ENCODE measurements around the gene KIF16B.

DNA sequence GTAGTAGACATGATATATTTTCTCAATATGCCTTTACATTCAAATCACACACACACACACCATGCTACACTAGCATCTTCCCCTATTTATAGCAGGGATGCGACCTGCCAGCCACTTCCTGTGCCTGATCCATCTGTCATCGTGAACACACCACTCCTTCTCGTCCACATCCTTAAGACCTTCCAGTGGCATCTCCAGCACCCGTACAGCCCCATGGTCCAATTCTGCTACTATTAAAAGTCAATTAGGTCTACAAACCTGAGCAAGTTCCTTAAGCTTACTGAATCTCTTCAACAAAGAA, 54.5 kb downstream of the KIF16B start:
- TF ChIP-seq, protein P1, sequence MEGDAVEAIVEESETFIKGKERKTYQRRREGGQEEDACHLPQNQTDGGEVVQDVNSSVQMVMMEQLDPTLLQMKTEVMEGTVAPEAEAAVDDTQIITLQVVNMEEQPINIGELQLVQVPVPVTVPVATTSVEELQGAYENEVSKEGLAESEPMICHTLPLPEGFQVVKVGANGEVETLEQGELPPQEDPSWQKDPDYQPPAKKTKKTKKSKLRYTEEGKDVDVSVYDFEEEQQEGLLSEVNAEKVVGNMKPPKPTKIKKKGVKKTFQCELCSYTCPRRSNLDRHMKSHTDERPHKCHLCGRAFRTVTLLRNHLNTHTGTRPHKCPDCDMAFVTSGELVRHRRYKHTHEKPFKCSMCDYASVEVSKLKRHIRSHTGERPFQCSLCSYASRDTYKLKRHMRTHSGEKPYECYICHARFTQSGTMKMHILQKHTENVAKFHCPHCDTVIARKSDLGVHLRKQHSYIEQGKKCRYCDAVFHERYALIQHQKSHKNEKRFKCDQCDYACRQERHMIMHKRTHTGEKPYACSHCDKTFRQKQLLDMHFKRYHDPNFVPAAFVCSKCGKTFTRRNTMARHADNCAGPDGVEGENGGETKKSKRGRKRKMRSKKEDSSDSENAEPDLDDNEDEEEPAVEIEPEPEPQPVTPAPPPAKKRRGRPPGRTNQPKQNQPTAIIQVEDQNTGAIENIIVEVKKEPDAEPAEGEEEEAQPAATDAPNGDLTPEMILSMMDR (IDR thresholded peaks at IDR 0.05), result no peak
- TF ChIP-seq POLR2A (IDR thresholded peaks at IDR 0.05), result no peak

Data from sigmoid colon (tissue), 3 donors.